Caco-2 (cell line): Measurements from ENCODE around the gene KDM4C. TPM values are rescaled to one million over a fixed set of nuclear protein-coding genes. Genes with fewer than 3 reads are reported as not detected.

ENCODE experiments used
- BruUV-seq: library from RNA; stranded (reverse); fragments of 400-500 nt; replicated peaks from 2 replicates; lab custom pipeline; 2021; lab: Mats Ljungman, UMichigan
- CTCF ChIA-PET: fragments of 300-600 bp; sonication (Branson Sonifier 250); formaldehyde crosslinking; loops from one replicate; lab custom pipeline; 2022; ENCODE audit warnings: antibody characterized with exemption; lab: Charles Lee
- POLR2A ChIA-PET: fragments of 300-600 bp; sonication (Branson Sonifier 250); formaldehyde crosslinking; loops from one replicate; lab custom pipeline; 2022; ENCODE audit warnings: antibody characterized with exemption; lab: Charles Lee
- DNase-seq, 2 experiments: peaks; one replicate each; pipeline versions ENCODE4 v3.0.0 to v3.0.0-alpha.2; 2020 to 2022
- H3K27me3 ChIP-seq: replicated peaks from 2 replicates; pipeline ENCODE4 v1.6.0; 2011; ENCODE audit warnings: low read length; ENCODE audit not compliant: control insufficient read depth, insufficient read depth
- H3K36me3 ChIP-seq: 2 replicates; pipeline ENCODE4 v1.5.1; 2011; ENCODE audit warnings: low read length; ENCODE audit not compliant: control insufficient read depth, insufficient read depth
- H3K4me1 ChIP-seq: fragments of 250-450 bp; sonication (Bioruptor Pico); 2 replicates; pipeline ENCODE4 v1.5.1; 2020; ENCODE audit warnings: mild to moderate bottlenecking
- H3K4me3 ChIP-seq: 2 replicates; pipeline ENCODE4 v1.5.1; 2011; ENCODE audit warnings: low read depth, mild to moderate bottlenecking, control low read depth, low read length
- H3K9me3 ChIP-seq: fragments of 250-450 bp; sonication (Bioruptor Pico); 2 replicates; pipeline ENCODE4 v1.5.1; 2020; ENCODE audit warnings: mild to moderate bottlenecking, moderate library complexity
- H3K27ac Mint-ChIP-seq: one replicate; pipeline ENCODE4 v1.8.0; 2022; ENCODE audit warnings: mixed read lengths; ENCODE audit not compliant: unreplicated experiment
- H3K27me3 Mint-ChIP-seq: one replicate; pipeline ENCODE4 v1.8.0; 2022; ENCODE audit warnings: mixed read lengths; ENCODE audit not compliant: insufficient read depth, unreplicated experiment
- H3K36me3 Mint-ChIP-seq: one replicate; pipeline ENCODE4 v1.8.0; 2022; ENCODE audit warnings: mild to moderate bottlenecking, mixed read lengths; ENCODE audit not compliant: insufficient read depth, unreplicated experiment
- H3K4me1 Mint-ChIP-seq: one replicate; pipeline ENCODE4 v1.8.0; 2022; ENCODE audit warnings: low read depth, mixed read lengths; ENCODE audit not compliant: unreplicated experiment
- H3K4me3 Mint-ChIP-seq: one replicate; pipeline ENCODE4 v1.8.0; 2022; ENCODE audit warnings: mild to moderate bottlenecking, moderate library complexity, mixed read lengths; ENCODE audit not compliant: unreplicated experiment
- H3K9me3 Mint-ChIP-seq: one replicate; pipeline ENCODE4 v1.8.0; 2022; ENCODE audit warnings: mixed read lengths; ENCODE audit not compliant: unreplicated experiment
- CTCF ChIP-seq, 2 experiments: fragments of 200-600 bp in 1 of 2; IDR thresholded peaks; 1 replicate in 1 of 2; 2 replicates in 1 of 2; pipeline versions ENCODE4 v1.5.1 to v1.8.0; 2011 to 2022; ENCODE audit warnings: antibody characterized with exemption in 1 of 2, control low read depth in 1 of 2, inconsistent platforms in 1 of 2, low read depth in 1 of 2, low read length in 1 of 2, mild to moderate bottlenecking in 1 of 2, moderate library complexity in 1 of 2; ENCODE audit not compliant: insufficient read depth in 1 of 2, severe bottlenecking in 1 of 2, unreplicated experiment in 1 of 2
- intact Hi-C: fragments of 100-400 bp; cut with micrococcal nuclease; formaldehyde crosslinking; loops from one replicate; pipeline ENCODE4 v1.10.0; 2022; ENCODE audit not compliant: unreplicated experiment
- total RNA-seq: library from RNA; stranded (reverse); gene quantifications from 2 replicates; pipeline ENCODE4 v1.2.3, GENCODE V29; 2022

KDM4C gene
- total RNA-seq, 1 experiment from 2014 or later: 40.3 TPM

- no peaks in the 10 kb centered on the region for H3K4me1 Mint-ChIP-seq
- no peak for TF ChIP-seq CTCF (IDR thresholded peaks at IDR 0.05; ENCODE audit: insufficient read depth in 1 of 2, low read depth in 1 of 2, low read length in 1 of 2, severe bottlenecking in 1 of 2, unreplicated experiment in 1 of 2)
- Histone ChIP-seq H3K36me3 (no peaks in the 10 kb centered on the region), H3K4me1 (no peaks in the 10 kb centered on the region), H3K9me3 (no peaks in the 10 kb centered on the region), H3K4me3 (no peak overlapping the region), H3K27me3 (no peaks in the 10 kb centered on the region)
- no peak overlapping the region for H3K27ac Mint-ChIP-seq
- H3K4me3 Mint-ChIP-seq: no peak overlapping the region
- peaks cover 9% of the 10 kb centered on the region for H3K9me3 Mint-ChIP-seq
- no peak for DNase-seq
- H3K36me3 Mint-ChIP-seq: no peaks in the 10 kb centered on the region
- BruUV-seq: no TSS peak
- intact Hi-C loops: loop anchor here (10.0 kb wide), 1 partner anchor 378 kb away; no protein-coding TSS in a partner anchor
- ChIA-PET CTCF (no interaction called here), POLR2A (no interaction called here)
- H3K27me3 Mint-ChIP-seq: no peaks in the 10 kb centered on the region
These were observed 24.5 kb upstream of the KDM4C start for GRCh38 chr9:6733257-6733656.

GRCh38 chr9:6733831-6734230 is 23.9 kb upstream of the KDM4C start:
- BruUV-seq: no TSS peak
- CTCF ChIA-PET: no interaction called here
- H3K4me3 ChIP-seq: no peak overlapping the region
- Mint-ChIP-seq H3K27ac (no peak overlapping the region), H3K4me1 (no peaks in the 10 kb centered on the region), H3K9me3 (peaks cover 9% of the 10 kb centered on the region), H3K4me3 (no peak overlapping the region), H3K36me3 (no peaks in the 10 kb centered on the region), H3K27me3 (no peaks in the 10 kb centered on the region)
- no peaks in the 10 kb centered on the region for H3K4me1 ChIP-seq
- POLR2A ChIA-PET: no interaction called here
- no peak for DNase-seq
- TF ChIP-seq CTCF (IDR thresholded peaks at IDR 0.05; ENCODE audit: insufficient read depth in 1 of 2, low read depth in 1 of 2, low read length in 1 of 2, severe bottlenecking in 1 of 2, unreplicated experiment in 1 of 2): no peak
- H3K27me3 ChIP-seq: no peaks in the 10 kb centered on the region
- H3K9me3 ChIP-seq: no peaks in the 10 kb centered on the region
- H3K36me3 ChIP-seq: no peaks in the 10 kb centered on the region
- intact Hi-C loops: loop anchor here (10.0 kb wide), 1 partner anchor 379 kb away; no protein-coding TSS in a partner anchor

GRCh38 chr9:6735422-6735821 is 22.4 kb upstream of the KDM4C start:
- no peaks in the 10 kb centered on the region for H3K36me3 ChIP-seq
- H3K4me3 Mint-ChIP-seq: no peak overlapping the region
- no peaks in the 10 kb centered on the region for H3K4me1 Mint-ChIP-seq
- no peaks in the 10 kb centered on the region for H3K27me3 ChIP-seq
- H3K4me3 ChIP-seq: no peak overlapping the region
- DNase-seq: no peak
- H3K4me1 ChIP-seq: no peaks in the 10 kb centered on the region
- peaks cover 9% of the 10 kb centered on the region for H3K9me3 Mint-ChIP-seq
- intact Hi-C loops: loop anchor here (10.0 kb wide), 1 partner anchor 381 kb away; no protein-coding TSS in a partner anchor
- H3K27me3 Mint-ChIP-seq: no peaks in the 10 kb centered on the region
- no peak overlapping the region for H3K27ac Mint-ChIP-seq
- POLR2A ChIA-PET: no interaction called here
- BruUV-seq: no TSS peak
- no peak for TF ChIP-seq CTCF (IDR thresholded peaks at IDR 0.05; ENCODE audit: insufficient read depth in 1 of 2, low read depth in 1 of 2, low read length in 1 of 2, severe bottlenecking in 1 of 2, unreplicated experiment in 1 of 2)
- CTCF ChIA-PET: no interaction called here
- H3K36me3 Mint-ChIP-seq: no peaks in the 10 kb centered on the region
- no peaks in the 10 kb centered on the region for H3K9me3 ChIP-seq
